Measurements from ENCODE around the gene PDE1A.

PDE1A gene

GRCh38 chr2:182261860-182262387 is 164.9 kb downstream of the PDE1A start:
- no peak for DNase-seq

DNA sequence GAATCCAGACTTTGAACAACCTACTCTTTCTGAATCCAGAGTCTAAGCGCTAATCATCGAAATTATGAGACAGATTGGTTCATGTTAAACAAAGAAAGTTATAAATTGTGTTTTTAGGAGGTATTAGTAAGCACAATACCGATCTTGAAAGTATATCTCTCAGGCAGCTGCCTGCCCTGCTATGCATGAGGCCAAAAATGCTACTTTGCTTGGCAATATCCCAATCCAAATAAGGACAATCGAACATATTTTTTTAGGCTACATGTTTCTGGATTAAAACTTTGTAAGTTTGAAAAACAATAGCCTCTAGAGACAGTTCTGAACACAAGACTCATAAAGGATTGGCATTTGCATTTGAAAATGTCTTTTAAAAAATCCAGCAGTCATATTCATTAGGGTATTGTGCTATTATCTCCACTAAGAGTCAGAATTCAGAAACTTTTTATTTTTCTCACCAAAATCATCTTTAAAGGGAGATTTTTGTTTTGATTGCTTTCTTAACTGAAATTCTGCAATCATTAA is 167.1 kb downstream of the PDE1A start:
- no peak for DNase-seq

DNA sequence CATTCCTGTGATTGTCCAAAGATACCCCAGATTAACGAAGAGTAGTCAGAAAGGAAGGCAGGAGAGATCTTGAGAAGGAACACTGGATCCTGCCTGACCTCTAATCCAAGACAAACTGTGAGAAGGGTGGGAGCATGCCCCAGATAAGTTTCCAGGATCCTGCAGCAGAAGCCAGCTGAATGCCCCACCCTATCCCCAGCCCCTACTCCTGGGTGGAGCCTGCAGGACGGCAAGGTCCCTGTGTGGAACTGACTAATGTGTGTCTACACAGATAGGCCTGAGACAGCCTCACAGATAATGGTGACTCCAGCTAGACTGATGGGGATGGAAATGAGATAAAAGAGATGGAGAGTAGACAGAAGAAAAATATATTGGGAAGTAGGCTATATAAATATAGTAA is 174.3 kb downstream of the PDE1A start:
- no peak for DNase-seq

DNA sequence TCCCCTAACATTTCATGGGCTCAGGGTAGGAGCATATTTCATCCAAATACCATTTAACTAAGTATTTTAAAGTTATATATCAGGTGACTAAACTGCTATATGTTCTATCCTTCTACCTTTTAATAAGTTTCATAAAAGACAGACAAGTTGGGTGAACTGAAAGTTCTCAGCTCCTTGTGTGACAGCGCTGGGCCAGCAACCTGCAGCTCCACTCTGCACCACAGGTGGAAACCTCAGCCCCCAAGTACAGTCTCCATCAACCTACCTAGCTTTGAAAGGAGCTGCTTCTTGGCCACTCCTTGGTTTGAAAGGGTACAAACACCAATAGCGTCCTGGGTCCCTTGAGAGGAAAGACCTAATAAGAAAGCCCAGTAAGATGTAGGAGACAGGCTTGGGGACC is 177.9 kb downstream of the PDE1A start:
- no peak for DNase-seq

DNA sequence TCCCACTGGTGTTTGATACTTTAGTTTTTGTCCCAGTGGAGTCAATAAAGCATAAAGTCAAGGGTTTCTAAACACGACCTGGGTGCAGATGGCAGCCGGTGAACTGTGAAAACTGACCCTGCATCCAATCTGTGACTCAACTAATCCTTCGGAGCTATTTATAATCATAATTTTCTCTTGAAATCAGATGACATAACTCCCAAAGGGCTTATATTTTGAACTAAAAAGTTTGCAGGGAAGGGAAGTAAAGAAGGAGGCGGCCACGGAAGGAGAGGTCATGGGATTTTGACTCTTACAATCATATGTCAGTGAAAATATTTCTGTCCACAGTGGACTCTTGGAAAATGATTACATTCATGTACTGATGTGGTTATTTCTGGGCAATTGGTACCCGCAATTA is 178.5 kb downstream of the PDE1A start:
- DNase-seq: no peak

GRCh38 chr2:182247831-182248230 is 179.0 kb downstream of the PDE1A start:
- no peak for DNase-seq

DNA sequence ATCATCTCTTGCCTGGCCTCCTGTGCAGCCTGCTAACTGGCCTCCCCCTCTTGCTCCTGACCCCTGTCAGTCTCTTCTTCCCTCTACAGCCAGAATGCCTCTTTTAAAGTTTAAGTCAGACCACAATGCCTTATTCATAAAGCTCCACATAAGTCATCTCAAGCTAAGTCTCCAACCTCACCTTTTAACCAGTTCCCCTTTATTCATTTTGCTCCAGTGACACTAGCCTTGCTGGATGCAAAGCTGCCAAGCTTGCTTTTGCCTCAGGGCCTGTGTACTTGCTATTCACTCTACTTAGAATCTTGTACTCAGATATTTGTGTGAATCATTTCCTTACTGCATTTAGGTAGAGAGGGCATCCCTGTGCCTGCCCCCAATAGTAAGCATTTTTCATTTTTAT is 180.9 kb downstream of the PDE1A start:
- DNase-seq: no peak

GRCh38 chr2:182242609-182243008 is 184.2 kb downstream of the PDE1A start:
- DNase-seq: no peak

GRCh38 chr2:182241936-182242335 is 184.9 kb downstream of the PDE1A start:
- no peak for DNase-seq

DNA sequence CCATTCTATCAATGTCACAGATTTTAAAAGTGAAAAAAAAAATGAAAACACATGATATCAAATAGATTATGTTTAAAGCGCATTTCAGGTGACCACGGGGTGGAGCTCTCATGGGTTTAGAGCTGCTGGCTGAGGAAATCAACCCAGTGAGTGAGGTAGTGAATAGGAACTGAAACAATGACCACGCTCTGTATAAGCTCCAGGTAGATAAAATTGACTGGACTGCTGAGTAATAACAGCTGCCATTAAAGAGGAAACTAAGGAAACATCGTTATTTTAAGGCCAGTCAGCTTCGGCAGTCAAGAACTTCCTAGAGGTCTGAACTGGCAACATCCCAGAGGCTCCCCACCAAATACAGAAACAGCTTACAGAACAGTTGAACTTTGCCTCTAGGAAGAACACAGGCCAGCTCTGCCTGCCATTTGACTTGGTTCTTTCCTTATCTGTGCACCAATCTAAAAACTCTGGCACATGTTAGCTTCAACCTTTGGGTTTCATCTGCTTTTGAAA is 185.9 kb downstream of the PDE1A start:
- DNase-seq: no peak

DNA sequence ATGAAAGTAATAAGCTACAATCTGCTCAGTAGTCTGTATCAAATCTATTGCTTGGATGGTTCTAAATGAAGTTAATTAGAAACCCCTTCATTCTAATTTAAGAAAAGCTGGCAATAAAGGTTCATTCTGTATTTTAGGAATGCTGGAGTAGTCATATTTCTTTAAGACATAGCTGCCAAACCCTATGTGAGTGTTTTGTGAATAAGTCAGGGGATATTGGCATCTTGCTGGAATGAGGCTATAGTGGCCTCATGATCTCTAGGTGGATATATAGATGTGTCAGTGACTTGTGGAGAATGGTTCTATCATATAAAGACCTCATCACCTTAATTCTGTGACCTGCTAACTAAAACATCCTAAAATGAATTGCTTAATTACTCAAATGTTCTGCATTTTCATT is 196.3 kb downstream of the PDE1A start:
- DNase-seq: no peak

- no peak for DNase-seq
Measured at GRCh38 chr2:182229297-182229696, 197.5 kb downstream of the PDE1A start.

GRCh38 chr2:182228741-182229140 is 198.1 kb downstream of the PDE1A start:
- no peak for DNase-seq

DNA sequence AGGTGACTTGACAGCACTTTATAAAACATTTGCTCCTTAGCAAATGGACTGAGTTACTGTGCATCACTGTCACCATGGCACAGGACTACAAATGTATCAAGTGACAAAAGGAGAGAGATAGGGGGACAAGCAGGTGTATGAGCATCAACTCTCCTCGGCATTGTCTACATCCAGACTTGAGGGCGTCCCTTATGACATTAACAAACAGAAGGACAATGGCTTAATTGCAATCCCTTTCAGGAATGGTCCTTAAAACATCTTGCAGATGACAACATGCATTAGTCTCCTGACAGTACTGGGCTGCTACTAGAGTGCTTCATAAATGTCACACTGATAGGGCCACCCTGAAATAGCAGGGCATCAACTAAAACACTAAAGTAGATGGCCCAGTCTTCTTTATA is 198.8 kb downstream of the PDE1A start:
- DNase-seq: peak; percentile 67

GRCh38 chr2:182226807-182227206 is 200.0 kb downstream of the PDE1A start:
- no peak for DNase-seq

DNA sequence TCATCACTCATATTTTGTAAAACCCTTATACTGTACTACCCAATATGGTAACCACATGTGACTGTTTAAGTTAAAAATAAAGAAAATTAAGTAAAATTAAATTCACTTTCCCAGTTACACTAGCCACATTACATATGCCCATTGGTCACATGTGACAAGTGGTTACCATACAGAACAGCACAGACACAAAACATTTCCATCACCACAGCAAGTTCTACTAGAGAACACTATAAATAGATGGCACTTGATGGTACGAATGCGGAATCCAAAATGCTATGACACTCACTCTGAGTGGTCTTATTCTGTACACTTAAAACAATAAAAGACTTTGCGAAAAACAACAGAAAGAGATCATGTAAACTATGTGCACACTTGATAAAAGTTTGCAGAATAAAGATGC is 202.2 kb downstream of the PDE1A start:
- no peak for DNase-seq

DNA sequence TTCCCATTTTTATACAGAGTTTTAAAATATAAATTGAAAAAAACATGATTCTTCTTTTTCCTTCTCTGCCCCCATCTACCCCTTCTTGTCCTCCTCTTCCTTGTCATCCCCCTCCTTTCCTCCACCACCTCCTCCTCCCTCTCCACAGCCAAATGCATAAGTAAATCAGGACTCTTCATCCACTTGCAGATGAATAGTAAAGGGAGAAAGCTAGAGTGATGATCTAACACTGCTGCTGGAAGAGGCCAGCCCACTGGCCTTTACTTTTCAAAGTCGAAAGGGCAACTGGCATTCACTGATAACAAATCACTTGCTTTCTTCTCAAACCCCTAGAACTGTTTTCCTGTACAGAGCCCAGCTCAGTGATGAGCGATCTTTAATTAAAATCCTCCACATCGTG is 205.8 kb downstream of the PDE1A start:
- no peak for DNase-seq

GRCh38 chr2:182220335-182220734 is 206.5 kb downstream of the PDE1A start:
- DNase-seq: no peak

- DNase-seq: no peak
Measured at GRCh38 chr2:182210669-182211068, 216.2 kb downstream of the PDE1A start.

- DNase-seq: no peak
Measured at GRCh38 chr2:182208421-182208820, 218.4 kb downstream of the PDE1A start.

DNA sequence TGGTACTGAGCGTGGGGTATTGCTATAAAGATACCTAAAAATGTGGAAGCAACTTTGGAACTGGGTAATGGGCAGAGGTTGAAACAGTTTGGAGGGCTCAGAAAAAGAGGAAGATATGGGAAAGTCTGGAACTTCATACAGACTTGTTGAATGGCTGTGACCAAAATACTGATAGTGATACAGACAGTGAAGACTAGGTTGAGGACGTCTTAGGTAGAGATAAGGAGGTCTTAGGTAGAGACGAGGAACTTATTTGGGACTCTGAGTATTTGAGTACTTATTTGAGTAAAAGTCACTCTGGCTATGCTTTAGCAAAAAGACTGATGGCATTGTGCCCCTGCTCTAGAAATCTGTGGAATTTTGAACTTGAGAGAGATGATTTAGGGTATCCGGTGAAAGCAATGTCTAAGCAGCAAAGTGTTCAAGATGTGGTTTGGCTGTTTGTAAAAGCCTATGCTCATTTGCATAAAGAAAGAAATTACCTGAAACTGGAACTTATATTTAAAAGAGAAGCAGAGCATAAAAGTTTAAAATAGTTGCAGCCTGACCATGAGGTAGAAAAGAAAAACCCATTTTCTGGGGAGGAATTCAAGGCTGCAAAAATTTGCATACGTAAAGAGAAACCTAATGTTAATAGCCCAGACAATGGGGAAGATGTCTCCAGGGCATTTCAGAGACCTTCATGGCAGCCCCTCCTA is 219.6 kb downstream of the PDE1A start:
- DNase-seq: no peak

- DNase-seq: no peak
Measured at GRCh38 chr2:182197529-182197928, 229.3 kb downstream of the PDE1A start.

DNA sequence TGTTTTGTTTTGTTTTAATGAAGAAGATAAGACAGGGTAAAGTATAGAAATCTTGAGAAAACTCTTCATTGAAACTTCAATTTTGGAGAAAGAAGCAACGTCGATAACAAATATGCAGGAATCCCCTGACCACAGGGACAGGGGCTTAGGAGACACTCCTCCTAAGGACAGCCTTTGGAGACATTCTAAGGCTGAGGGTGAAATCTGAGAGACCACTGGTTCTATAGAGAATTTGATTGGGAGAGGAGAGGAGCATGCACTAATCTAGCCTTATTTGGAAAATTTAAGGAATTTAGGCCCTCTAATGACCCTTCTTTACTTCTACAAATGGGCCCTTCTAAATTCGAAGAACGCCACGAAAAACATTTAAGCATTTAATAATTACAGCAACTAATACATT is 233.5 kb downstream of the PDE1A start:
- no peak for DNase-seq

DNA sequence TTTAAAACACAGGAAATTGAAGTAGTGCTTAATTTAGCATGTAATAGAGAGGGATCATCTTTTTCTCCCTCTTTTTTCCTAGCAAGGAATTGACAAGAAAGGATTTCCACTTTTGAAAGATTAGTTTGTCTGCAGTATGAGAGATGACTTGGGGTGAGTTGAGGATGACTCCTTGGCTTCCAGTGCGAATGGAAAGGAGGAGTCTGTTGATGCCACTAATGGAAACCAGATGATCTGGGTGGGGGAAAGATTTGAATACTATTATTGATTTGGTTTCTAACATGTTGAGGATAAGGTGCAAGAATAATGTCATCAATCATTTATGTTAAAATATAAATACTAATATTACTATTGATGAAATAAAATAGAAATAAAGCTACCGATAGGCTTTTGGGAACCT is 235.8 kb downstream of the PDE1A start:
- DNase-seq: no peak

- peak; percentile 46 for DNase-seq
Measured at GRCh38 chr2:182187130-182187529, 239.7 kb downstream of the PDE1A start.

Data from NCI-H2227 treated with DMSO at 0.1 percent for 48 hours (cell line).